ENCODE data around the gene CNTNAP5. TPM values are rescaled to one million over a fixed set of nuclear protein-coding genes. Genes with fewer than 3 reads are reported as not detected.

Gene CNTNAP5
- total RNA-seq, 4 donors from 2014 or later = not detected

DNA sequence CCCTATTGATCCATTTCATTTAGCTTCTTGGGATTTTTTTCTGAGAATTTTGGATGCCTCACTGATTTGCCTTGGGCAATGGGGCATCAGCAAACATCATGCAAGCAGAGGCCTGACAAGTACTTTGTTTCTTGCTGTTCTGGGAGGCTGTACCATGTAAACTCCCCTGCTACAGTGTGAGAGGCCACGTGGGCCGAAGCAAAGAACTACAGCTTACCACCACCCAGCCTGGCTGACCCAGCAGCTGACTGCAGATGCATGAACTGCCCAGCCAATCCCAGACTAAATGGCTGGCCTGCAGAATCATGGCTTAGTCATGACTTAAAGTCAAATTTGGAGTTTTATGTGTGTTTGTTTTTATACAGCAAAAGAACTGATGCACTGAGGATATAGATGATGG lies 579.9 kb downstream of the CNTNAP5 start:
- no peak overlapping the region for H3K4me3 ChIP-seq
- H3K27ac ChIP-seq = no peak overlapping the region
- H3K4me1 ChIP-seq = no peaks in the 10 kb centered on the region
- H3K27me3 ChIP-seq = no peaks in the 10 kb centered on the region
- WGBS = 60% methylated on average over 2 of the region's 2 CpGs
- peaks cover 4% of the 10 kb centered on the region for H3K9me3 ChIP-seq
- no peak for DNase-seq (ENCODE audit: low spot score in 2 of 2)
- no peak for TF ChIP-seq POLR2AphosphoS5 (IDR thresholded peaks at IDR 0.05)
- no peak for TF ChIP-seq CTCF (IDR thresholded peaks at IDR 0.05)
- no peak for TF ChIP-seq POLR2A (IDR thresholded peaks at IDR 0.05)
- TF ChIP-seq EP300 (IDR thresholded peaks at IDR 0.05) = no peak
- H3K36me3 ChIP-seq = no peaks in the 10 kb centered on the region

- no peak overlapping the region for H3K27ac ChIP-seq
- no peak for DNase-seq (ENCODE audit: low spot score in 2 of 2)
These were observed 582.6 kb downstream of the CNTNAP5 start for GRCh38 chr2:124607679-124608078.

DNA sequence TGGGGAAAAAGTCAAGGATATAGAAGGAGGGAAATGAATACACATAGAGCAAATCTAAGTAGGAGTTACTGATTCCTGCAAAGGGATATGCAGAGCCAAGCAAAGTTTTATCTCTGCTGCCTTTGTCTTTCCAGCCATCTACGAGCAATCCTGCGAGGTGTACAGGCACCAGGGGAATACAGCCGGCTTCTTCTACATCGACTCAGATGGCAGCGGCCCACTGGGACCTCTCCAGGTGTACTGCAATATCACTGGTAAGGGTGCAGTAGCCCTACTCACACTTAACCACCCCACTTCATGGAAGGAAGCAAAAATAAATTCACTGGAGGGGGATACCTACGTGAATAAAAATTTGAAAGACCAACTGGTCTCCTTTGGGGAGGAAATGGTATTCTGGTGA lies 584.6 kb downstream of the CNTNAP5 start:
- WGBS = 75% methylated on average over 6 of the region's 6 CpGs
- H3K27me3 ChIP-seq = no peaks in the 10 kb centered on the region
- TF ChIP-seq CTCF (IDR thresholded peaks at IDR 0.05) (no peak), EP300 (IDR thresholded peaks at IDR 0.05) (no peak), POLR2A (IDR thresholded peaks at IDR 0.05) (no peak), POLR2AphosphoS5 (IDR thresholded peaks at IDR 0.05) (no peak)
- no peak overlapping the region for H3K27ac ChIP-seq
- no peaks in the 10 kb centered on the region for H3K9me3 ChIP-seq
- no peak overlapping the region for H3K4me3 ChIP-seq
- no peaks in the 10 kb centered on the region for H3K36me3 ChIP-seq
- H3K4me1 ChIP-seq = no peaks in the 10 kb centered on the region
- no peak for DNase-seq (ENCODE audit: low spot score in 2 of 2)

More at GRCh38 chr2:124607679-124608078, 582.6 kb downstream of the CNTNAP5 start:
- Histone ChIP-seq H3K27me3 (no peaks in the 10 kb centered on the region), H3K36me3 (no peaks in the 10 kb centered on the region), H3K9me3 (no peaks in the 10 kb centered on the region), H3K4me1 (no peaks in the 10 kb centered on the region), H3K4me3 (no peak overlapping the region)
- 53% methylated on average over 2 of the region's 2 CpGs for WGBS
- TF ChIP-seq POLR2A (IDR thresholded peaks at IDR 0.05) = no peak
- TF ChIP-seq POLR2AphosphoS5 (IDR thresholded peaks at IDR 0.05) = no peak
- no peak for TF ChIP-seq EP300 (IDR thresholded peaks at IDR 0.05)
- no peak for TF ChIP-seq CTCF (IDR thresholded peaks at IDR 0.05)

- no peak for DNase-seq (ENCODE audit: low spot score in 2 of 2)
- H3K9me3 ChIP-seq = no peaks in the 10 kb centered on the region
- no peak overlapping the region for H3K27ac ChIP-seq
- no peaks in the 10 kb centered on the region for H3K27me3 ChIP-seq
- no peak overlapping the region for H3K4me3 ChIP-seq
- H3K4me1 ChIP-seq = no peaks in the 10 kb centered on the region
- H3K36me3 ChIP-seq = no peaks in the 10 kb centered on the region
- TF ChIP-seq POLR2A (IDR thresholded peaks at IDR 0.05) = no peak
- no peak for TF ChIP-seq CTCF (IDR thresholded peaks at IDR 0.05)
- TF ChIP-seq EP300 (IDR thresholded peaks at IDR 0.05) = no peak
- no peak for TF ChIP-seq POLR2AphosphoS5 (IDR thresholded peaks at IDR 0.05)
These were observed 585.1 kb downstream of the CNTNAP5 start for GRCh38 chr2:124610141-124610540.

- Histone ChIP-seq H3K27ac (no peak overlapping the region), H3K27me3 (no peaks in the 10 kb centered on the region), H3K9me3 (no peaks in the 10 kb centered on the region), H3K4me1 (no peaks in the 10 kb centered on the region), H3K4me3 (no peak overlapping the region), H3K36me3 (no peaks in the 10 kb centered on the region)
- DNase-seq (ENCODE audit: low spot score in 2 of 2) = no peak
- 95% methylated on average over 10 of the region's 10 CpGs for WGBS
- TF ChIP-seq POLR2A (IDR thresholded peaks at IDR 0.05) (no peak), CTCF (IDR thresholded peaks at IDR 0.05) (no peak), POLR2AphosphoS5 (IDR thresholded peaks at IDR 0.05) (no peak), EP300 (IDR thresholded peaks at IDR 0.05) (no peak)
These were observed 585.8 kb downstream of the CNTNAP5 start for GRCh38 chr2:124610866-124611265.
